Subcutaneous abdominal adipose tissue (tissue), 5 donors: ENCODE data around the gene LMBRD2.

Source experiments
- H3K27ac ChIP-seq: one replicate; pipeline ENCODE4 v1.7.0; 2013; ENCODE audit warnings: low read depth, mild to moderate bottlenecking, inconsistent platforms, low read length, moderate library complexity
- H3K27me3 ChIP-seq, 5 donors: one replicate each; pipeline ENCODE4 v1.7.0; 2013; ENCODE audit warnings: low read length in 5 of 5, inconsistent platforms in 1 of 5; ENCODE audit not compliant: control insufficient read depth in 5 of 5, insufficient read depth in 4 of 5
- H3K36me3 ChIP-seq, 5 donors: one replicate each; pipeline ENCODE4 v1.7.0; 2013; ENCODE audit warnings: low read length in 5 of 5; ENCODE audit not compliant: control insufficient read depth in 5 of 5, insufficient read depth in 5 of 5
- H3K4me1 ChIP-seq, 5 donors: one replicate each; pipeline ENCODE4 v1.7.0; 2013; ENCODE audit warnings: low read length in 5 of 5, mild to moderate bottlenecking in 3 of 5, moderate library complexity in 1 of 5; ENCODE audit not compliant: control insufficient read depth in 5 of 5, insufficient read depth in 5 of 5
- H3K4me3 ChIP-seq, 5 donors: one replicate each; pipeline ENCODE4 v1.7.0; 2013; ENCODE audit warnings: low read length in 5 of 5, low read depth in 1 of 5
- H3K9ac ChIP-seq, 5 donors: one replicate each; pipeline ENCODE4 v1.7.0; 2013; ENCODE audit warnings: low read length in 5 of 5, mild to moderate bottlenecking in 4 of 5, moderate library complexity in 3 of 5
- H3K9me3 ChIP-seq, 5 donors: one replicate each; pipeline ENCODE4 v1.7.0; 2013; ENCODE audit warnings: low read length in 5 of 5; ENCODE audit not compliant: control insufficient read depth in 5 of 5
- donor health status: healthy.
- donor health status: healthy.
- donor health status: healthy.
- donor health status: healthy.
- donor health status: healthy.

The LMBRD2 gene

DNA sequence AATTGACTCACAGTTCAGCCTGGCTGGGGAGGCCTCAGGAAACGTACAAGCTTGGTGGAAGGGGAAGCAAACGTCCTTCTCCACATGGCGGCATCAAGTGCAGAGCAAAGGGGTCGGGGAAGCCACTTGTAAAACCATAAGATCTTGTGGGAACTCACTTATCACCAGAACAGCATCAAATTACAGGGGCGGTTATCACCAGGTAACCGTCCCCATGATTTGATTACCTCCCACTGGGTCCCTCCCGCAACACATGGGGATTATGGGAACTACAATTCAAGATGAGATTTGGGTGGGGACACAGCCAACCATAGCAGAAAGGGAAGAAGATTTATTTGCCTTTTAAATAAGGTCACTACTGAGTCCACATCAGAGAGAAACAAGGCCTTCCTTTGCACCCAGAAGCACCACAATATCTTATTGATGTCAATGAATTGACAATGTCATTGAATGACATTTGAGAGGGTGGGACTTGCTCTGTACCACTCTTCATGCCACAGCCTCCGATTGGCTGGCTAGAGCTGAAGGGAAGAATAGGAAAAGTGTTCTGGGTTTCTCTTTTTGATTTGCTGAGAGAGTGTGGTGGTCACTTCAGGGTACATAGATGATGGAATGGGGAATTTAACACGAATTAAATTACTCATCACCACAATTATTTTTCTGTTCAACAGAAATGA lies 11.3 kb upstream of the LMBRD2 start:
- no peak overlapping the region for H3K4me3 ChIP-seq
- H3K9ac ChIP-seq: no peak overlapping the region
- no peaks in the 10 kb centered on the region for H3K27me3 ChIP-seq
- H3K36me3 ChIP-seq: peaks cover 25 to 83% (median 66%) of the 10 kb centered on the region in 5 donors
- no peaks in the 10 kb centered on the region for H3K9me3 ChIP-seq
- no peak overlapping the region for H3K27ac ChIP-seq
- H3K4me1 ChIP-seq: peaks cover 0 to 17% (median 5%) of the 10 kb centered on the region in 5 donors

DNA sequence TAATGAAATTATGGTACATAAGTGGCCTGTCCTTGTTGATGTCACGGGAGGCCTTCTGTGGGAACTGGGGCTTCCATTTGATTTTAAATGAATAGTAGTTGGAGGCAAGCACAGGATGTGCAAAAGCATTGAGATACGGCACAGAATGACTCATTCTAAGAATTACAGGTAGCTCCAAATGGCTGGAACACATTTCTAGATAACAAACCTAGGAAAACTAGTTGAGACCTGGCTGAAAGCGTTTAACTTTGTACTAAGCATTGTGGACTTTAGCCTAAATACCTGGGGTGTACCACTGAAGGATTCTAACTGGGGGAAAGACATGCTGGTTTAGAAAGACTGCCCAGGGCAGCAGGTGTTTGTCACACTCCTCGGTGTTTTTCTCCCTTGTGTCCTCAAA lies 9.7 kb upstream of the LMBRD2 start:
- Histone ChIP-seq H3K27me3 (no peaks in the 10 kb centered on the region), H3K36me3 (peaks cover 23 to 68% (median 53%) of the 10 kb centered on the region in 5 donors), H3K27ac (no peak overlapping the region), H3K4me3 (no peak overlapping the region), H3K9me3 (no peaks in the 10 kb centered on the region), H3K4me1 (peaks cover 0 to 25% (median 14%) of the 10 kb centered on the region in 5 donors), H3K9ac (no peak overlapping the region)

DNA sequence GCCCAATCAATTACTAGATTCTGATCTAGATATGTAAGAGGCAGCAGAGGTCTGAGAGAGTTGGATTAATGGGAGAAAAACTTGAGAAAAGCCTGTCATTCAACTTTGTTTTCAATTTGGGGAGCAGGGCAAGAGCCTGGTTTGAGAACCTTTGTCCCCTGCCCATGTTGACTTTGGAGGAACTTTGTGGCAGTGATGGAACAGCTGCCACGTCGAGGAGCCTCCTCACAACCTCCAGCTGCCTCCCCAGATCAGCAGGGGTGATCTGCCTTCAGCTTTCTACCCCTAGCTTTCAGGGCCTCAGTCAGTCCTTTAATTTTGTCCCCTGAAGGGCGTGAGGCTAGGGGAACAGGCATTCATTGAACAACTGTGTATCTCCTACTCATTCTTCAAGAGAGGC lies 8.9 kb upstream of the LMBRD2 start:
- Histone ChIP-seq H3K36me3 (peaks cover 20 to 65% (median 54%) of the 10 kb centered on the region in 5 donors), H3K4me1 (peaks cover 0 to 32% (median 20%) of the 10 kb centered on the region in 5 donors), H3K9me3 (no peaks in the 10 kb centered on the region), H3K9ac (peak overlapping the region in 1 of 5 donors; percentile 25), H3K27ac (no peak overlapping the region), H3K27me3 (no peaks in the 10 kb centered on the region), H3K4me3 (no peak overlapping the region)

DNA sequence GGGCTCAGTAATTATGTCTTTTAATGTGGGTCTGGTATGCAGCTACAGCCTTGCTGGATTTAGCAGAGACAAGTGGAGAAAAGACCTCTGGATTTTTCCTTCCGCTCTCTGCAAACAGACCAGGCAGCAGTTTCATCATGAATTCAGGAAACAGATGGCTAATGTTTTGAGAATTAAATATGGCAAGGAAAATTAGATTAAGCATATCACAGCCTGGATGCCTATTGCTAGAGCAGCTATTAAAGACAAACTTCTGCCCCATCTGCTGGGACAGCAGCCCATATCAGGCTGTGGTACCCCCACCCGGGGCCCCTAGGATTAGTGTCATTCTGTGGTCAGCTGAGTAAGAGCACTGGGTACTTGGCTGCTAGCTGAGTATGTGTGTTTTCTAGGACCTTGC lies 6.5 kb upstream of the LMBRD2 start:
- Histone ChIP-seq H3K4me1 (peaks cover 0 to 45% (median 28%) of the 10 kb centered on the region in 5 donors), H3K27me3 (no peaks in the 10 kb centered on the region), H3K36me3 (peaks cover 14 to 47% (median 37%) of the 10 kb centered on the region in 5 donors), H3K27ac (no peak overlapping the region), H3K9me3 (no peaks in the 10 kb centered on the region), H3K4me3 (no peak overlapping the region), H3K9ac (no peak overlapping the region)

DNA sequence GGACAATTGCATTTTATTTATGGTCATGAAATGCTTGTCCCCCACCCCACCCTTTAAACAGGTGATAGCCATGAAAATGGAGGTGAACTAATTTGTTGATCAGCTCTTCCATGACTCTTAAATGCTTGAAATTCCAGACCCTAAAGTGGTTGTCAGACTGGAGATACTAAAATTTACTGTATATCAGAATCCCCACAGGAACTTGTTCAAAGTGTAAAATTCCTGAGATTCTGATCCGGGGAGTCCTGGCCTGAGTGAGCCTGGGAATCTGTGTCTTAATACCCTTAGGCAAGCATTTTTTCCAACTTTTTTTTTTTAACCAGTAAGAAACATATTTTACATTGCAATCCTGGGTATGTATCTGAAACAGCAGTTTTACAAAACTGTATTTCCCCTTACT lies 4.9 kb upstream of the LMBRD2 start:
- Histone ChIP-seq H3K27ac (peak overlapping the region; percentile 12), H3K36me3 (peaks cover 7 to 32% (median 26%) of the 10 kb centered on the region in 5 donors), H3K4me1 (peaks cover 2 to 57% (median 38%) of the 10 kb centered on the region in 5 donors), H3K9ac (peak overlapping the region in 1 of 5 donors; percentile 25), H3K9me3 (no peaks in the 10 kb centered on the region), H3K27me3 (no peaks in the 10 kb centered on the region), H3K4me3 (peak overlapping the region in 1 of 5 donors; percentile 6)

DNA sequence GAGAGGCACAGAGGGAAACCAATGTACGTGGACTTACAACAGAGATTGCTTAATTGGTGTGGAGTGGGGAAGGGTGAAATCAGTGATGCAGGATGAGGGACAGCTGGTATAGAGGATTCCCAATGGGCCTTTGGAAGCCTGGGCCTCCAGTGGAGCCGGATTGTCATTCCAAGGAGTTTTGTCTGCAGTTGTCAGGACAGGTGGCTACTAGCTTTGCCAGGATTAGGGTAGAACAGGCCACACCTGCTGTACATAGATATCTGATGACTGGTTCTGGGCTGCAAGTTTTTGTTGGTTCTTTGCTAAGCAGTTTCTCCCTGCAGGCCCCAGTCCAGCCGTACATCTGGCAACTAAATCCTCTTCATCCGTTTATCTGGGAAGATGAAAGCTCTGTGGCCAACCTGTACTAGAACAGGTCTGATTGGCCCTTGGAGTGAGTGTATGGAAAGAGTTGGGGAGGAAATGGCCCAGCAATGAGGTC lies 4.5 kb upstream of the LMBRD2 start:
- no peaks in the 10 kb centered on the region for H3K9me3 ChIP-seq
- H3K4me3 ChIP-seq: peak overlapping the region in 1 of 5 donors; percentile 6
- H3K9ac ChIP-seq: peak overlapping the region in 2 of 5 donors; percentile 25 to 26
- peaks cover 2 to 58% (median 42%) of the 10 kb centered on the region in 5 donors for H3K4me1 ChIP-seq
- H3K27ac ChIP-seq: peak overlapping the region; percentile 12
- H3K27me3 ChIP-seq: no peaks in the 10 kb centered on the region
- H3K36me3 ChIP-seq: peaks cover 7 to 27% (median 22%) of the 10 kb centered on the region in 5 donors

DNA sequence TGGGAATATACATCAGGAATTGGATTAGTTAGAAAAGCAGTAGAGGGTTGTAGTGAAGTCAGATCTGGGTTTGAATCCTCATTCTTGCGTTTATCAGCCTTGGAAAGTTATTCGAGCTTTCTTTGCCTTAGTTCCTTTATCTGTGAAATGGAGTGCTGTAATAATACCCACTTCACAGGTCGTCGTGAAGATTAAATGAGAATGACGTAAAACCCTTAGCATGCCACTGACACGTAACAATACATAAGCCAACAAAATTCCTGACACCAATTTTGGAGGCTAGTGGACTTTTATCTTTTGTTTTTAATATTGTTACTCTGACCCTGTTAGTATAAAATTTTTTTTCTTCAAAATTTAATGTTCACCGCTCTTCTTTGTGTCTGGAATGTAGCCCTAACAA lies 3.6 kb upstream of the LMBRD2 start:
- no peak overlapping the region for H3K4me3 ChIP-seq
- no peak overlapping the region for H3K27ac ChIP-seq
- peaks cover 7 to 27% (median 15%) of the 10 kb centered on the region in 5 donors for H3K36me3 ChIP-seq
- H3K4me1 ChIP-seq: peaks cover 2 to 63% (median 48%) of the 10 kb centered on the region in 5 donors
- H3K9ac ChIP-seq: no peak overlapping the region
- H3K27me3 ChIP-seq: no peaks in the 10 kb centered on the region
- no peaks in the 10 kb centered on the region for H3K9me3 ChIP-seq

DNA sequence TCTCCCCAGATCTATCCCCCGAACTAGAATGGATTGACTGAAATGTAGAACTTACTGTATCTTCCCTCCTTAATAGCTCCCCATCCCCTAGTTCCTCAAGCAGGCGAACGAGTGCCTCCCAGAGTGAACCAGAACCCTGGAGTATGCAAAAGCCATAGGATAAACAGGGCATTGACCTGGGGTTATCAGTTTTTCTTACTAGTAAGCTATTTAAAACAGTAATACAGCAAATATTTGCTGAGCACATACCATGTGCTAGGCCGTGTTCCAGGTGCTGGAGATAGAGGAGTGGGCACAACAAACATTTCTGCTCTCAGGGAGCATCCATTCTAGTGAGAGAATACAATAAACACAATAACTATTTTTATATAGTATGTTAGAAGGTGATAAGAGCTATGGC lies 2.0 kb upstream of the LMBRD2 start:
- peak overlapping the region in 4 of 5 donors; percentile 6 to 94 (median 72) for H3K9ac ChIP-seq
- H3K27ac ChIP-seq: no peak overlapping the region
- peak overlapping the region in 3 of 5 donors; percentile 90 to 98 (median 93) for H3K4me3 ChIP-seq
- peaks cover 3 to 15% (median 5%) of the 10 kb centered on the region in 5 donors for H3K36me3 ChIP-seq
- peaks cover 2 to 58% (median 50%) of the 10 kb centered on the region in 5 donors for H3K4me1 ChIP-seq
- H3K27me3 ChIP-seq: no peaks in the 10 kb centered on the region
- H3K9me3 ChIP-seq: no peaks in the 10 kb centered on the region

DNA sequence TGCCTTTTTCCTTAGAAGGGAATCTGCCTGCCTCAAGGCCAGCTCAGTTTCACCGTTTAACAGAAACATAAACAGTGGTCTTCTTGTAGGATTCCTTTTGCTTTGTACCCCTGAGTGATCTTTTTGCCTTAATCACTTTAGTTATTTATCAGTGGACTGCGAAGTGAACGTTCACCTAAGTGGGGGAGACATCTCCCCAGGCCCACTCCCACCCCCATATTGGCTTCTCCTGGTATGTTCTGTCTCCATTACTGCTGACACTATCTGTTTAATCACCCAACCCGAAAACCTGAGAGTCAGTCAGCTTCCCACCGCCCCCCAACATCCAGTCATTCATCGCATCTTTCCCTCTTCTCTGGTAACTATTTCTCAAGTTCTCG lies 1.6 kb upstream of the LMBRD2 start:
- Histone ChIP-seq H3K9me3 (no peaks in the 10 kb centered on the region), H3K4me3 (peak overlapping the region; percentile 77 to 98 (median 90)), H3K27me3 (no peaks in the 10 kb centered on the region), H3K4me1 (peaks cover 2 to 55% (median 47%) of the 10 kb centered on the region in 5 donors), H3K27ac (no peak overlapping the region), H3K9ac (peak overlapping the region in 4 of 5 donors; percentile 6 to 94 (median 72)), H3K36me3 (peaks cover 2 to 14% (median 3%) of the 10 kb centered on the region in 5 donors)
